ENCODE data around the gene USP3.

DNA sequence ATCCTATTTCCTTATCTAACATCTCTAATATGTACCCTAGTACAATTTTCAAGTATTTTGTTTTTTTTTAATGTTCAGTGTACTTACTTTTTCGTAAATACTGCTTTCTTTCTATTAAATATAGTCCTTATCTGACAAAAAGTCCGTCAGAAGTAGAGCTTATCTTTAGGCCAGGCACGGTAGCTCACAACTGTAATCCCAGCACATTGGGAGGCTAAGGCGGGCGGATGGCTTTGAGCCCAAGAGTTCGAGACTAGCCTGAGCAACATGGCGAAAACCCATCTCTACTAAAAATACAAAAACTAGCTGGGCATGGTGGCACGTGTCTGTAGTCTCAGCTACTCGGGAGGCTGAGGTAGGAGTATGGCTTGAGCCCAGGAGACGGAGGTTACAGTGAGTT, 41.1 kb downstream of the USP3 start:
- TF ChIP-seq, protein P1, sequence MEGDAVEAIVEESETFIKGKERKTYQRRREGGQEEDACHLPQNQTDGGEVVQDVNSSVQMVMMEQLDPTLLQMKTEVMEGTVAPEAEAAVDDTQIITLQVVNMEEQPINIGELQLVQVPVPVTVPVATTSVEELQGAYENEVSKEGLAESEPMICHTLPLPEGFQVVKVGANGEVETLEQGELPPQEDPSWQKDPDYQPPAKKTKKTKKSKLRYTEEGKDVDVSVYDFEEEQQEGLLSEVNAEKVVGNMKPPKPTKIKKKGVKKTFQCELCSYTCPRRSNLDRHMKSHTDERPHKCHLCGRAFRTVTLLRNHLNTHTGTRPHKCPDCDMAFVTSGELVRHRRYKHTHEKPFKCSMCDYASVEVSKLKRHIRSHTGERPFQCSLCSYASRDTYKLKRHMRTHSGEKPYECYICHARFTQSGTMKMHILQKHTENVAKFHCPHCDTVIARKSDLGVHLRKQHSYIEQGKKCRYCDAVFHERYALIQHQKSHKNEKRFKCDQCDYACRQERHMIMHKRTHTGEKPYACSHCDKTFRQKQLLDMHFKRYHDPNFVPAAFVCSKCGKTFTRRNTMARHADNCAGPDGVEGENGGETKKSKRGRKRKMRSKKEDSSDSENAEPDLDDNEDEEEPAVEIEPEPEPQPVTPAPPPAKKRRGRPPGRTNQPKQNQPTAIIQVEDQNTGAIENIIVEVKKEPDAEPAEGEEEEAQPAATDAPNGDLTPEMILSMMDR (optimal IDR thresholded peaks at IDR 0.05 in 1 of 3, IDR thresholded peaks at IDR 0.05 in 1 of 3, conservative IDR thresholded peaks at IDR 0.05 in 1 of 3; ENCODE audit: extremely low read depth in 1 of 3, insufficient read depth in 2 of 3, low read length in 3 of 3), result no peak
- TF ChIP-seq EZH2 (IDR thresholded peaks at IDR 0.05; ENCODE audit: low read length), result no peak

Data from keratinocyte (primary cell).